K562 (cell line): ENCODE results near the gene ANKFN1. TPM values are rescaled to one million over a fixed set of nuclear protein-coding genes. Genes with fewer than 3 reads are reported as not detected.

Experiments
- ATAC-seq: fragments of 200-7000 bp; cut with Tn5 transposase; 3 replicates; pipeline ENCODE4 v1.9.1; 2020; ENCODE audit warnings: moderate library complexity
- BruUV-seq: library from RNA; stranded (reverse); fragments of 400-500 nt; replicated peaks from 2 replicates; lab custom pipeline; 2021; lab: Mats Ljungman, UMichigan
- CTCF ChIA-PET: fragments of 300-600 bp; formaldehyde crosslinking; extraction: SDS; loops from one replicate; lab custom pipeline; 2021; ENCODE audit warnings: low intra/inter-chr PET ratio; lab: Yijun Ruan, JAX
- POLR2A ChIA-PET: fragments of 300-600, 350-650 bp; sonication (Branson Sonifier 250); formaldehyde crosslinking; extraction: SDS; loops from one replicate; lab custom pipeline; 2021; ENCODE audit warnings: antibody characterized with exemption, inconsistent platforms; lab: Yijun Ruan, JAX
- DNase-seq, 4 experiments: peaks; one replicate each; pipeline versions ENCODE4 v3.0.0 to v3.0.0-alpha.2; 2011 to 2018; ENCODE audit warnings: low spot score in 3 of 4, mixed read lengths in 3 of 4; ENCODE audit errors: extremely low read depth in 1 of 4
- FAIRE-seq: peaks from 2 replicates; lab custom pipeline; 2011; peaks lifted over from hg19 to GRCh38; lab: Jason Lieb, UNC
- H2AFZ ChIP-seq: 2 replicates; pipeline ENCODE4 v1.6.0; 2011; ENCODE audit warnings: low read depth, low read length, control low read depth, inconsistent platforms
- H3K27ac ChIP-seq: fragments of 200-600 bp; 3 replicates; pipeline ENCODE4 v1.8.0; 2011; ENCODE audit warnings: low read depth, mild to moderate bottlenecking, control low read depth, inconsistent platforms, low read length, moderate library complexity, mixed read lengths; ENCODE audit errors: extremely low read depth
- H3K27me3 ChIP-seq, 2 experiments: fragments of 300-600 bp in 1 of 2; 2 replicates in 1 of 2; 3 replicates in 1 of 2; pipeline versions ENCODE4 v1.6.0 to v1.8.0; 2011; ENCODE audit warnings: inconsistent platforms in 2 of 2, low read length in 2 of 2, mild to moderate bottlenecking in 1 of 2, mixed read lengths in 1 of 2, moderate library complexity in 1 of 2; ENCODE audit not compliant: control insufficient read depth in 2 of 2, insufficient read depth in 2 of 2
- H3K36me3 ChIP-seq: fragments of 300-600 bp; 3 replicates; pipeline ENCODE4 v1.8.0; 2011; ENCODE audit warnings: mild to moderate bottlenecking, low read length, inconsistent platforms; ENCODE audit not compliant: control insufficient read depth, insufficient read depth
- H3K4me1 ChIP-seq, 2 experiments: fragments of 200-600 bp in 1 of 2; replicated peaks in 1 of 2; 2 replicates in 1 of 2; 3 replicates in 1 of 2; pipeline versions ENCODE4 v1.5.1 to v1.8.0; 2011; ENCODE audit warnings: inconsistent platforms in 2 of 2, low read length in 2 of 2, mild to moderate bottlenecking in 1 of 2, mixed read lengths in 1 of 2, moderate library complexity in 1 of 2; ENCODE audit not compliant: control insufficient read depth in 2 of 2, insufficient read depth in 2 of 2
- H3K4me2 ChIP-seq: 2 replicates; pipeline ENCODE4 v1.6.1; 2011; ENCODE audit warnings: low read length, control low read depth, inconsistent platforms, mixed read lengths; ENCODE audit not compliant: insufficient read depth
- H3K4me3 ChIP-seq: fragments of 200-600 bp; sonication (generic), shearing (Covaris generic); 2 replicates; pipeline ENCODE4 v1.5.1; 2016; ENCODE audit warnings: control low read depth, inconsistent platforms
- H3K79me2 ChIP-seq: fragments of 200-600 bp; 3 replicates; pipeline ENCODE4 v1.8.0; 2011; ENCODE audit warnings: low read length, inconsistent platforms; ENCODE audit not compliant: control insufficient read depth, insufficient read depth
- H3K9ac ChIP-seq, 2 experiments: 2 replicates each; pipeline versions ENCODE4 v1.6.0 to v1.6.1; 2011; ENCODE audit warnings: low read depth in 2 of 2, low read length in 2 of 2, control low read depth in 1 of 2, inconsistent platforms in 1 of 2, mild to moderate bottlenecking in 1 of 2, mixed read lengths in 1 of 2; ENCODE audit not compliant: insufficient read depth in 1 of 2
- H3K9me1 ChIP-seq: one replicate; pipeline ENCODE4 v1.6.0; 2011; ENCODE audit warnings: inconsistent platforms, mild to moderate bottlenecking, low read length, moderate library complexity; ENCODE audit not compliant: control insufficient read depth, insufficient read depth
- H3K9me3 ChIP-seq: replicated peaks from 2 replicates; pipeline ENCODE4 v1.5.1; 2011; ENCODE audit warnings: low read depth, low read length, inconsistent platforms; ENCODE audit not compliant: control insufficient read depth, insufficient read depth
- H4K20me1 ChIP-seq: replicated peaks from 2 replicates; pipeline ENCODE4 v1.6.1; 2011; ENCODE audit warnings: low read length, inconsistent platforms, mixed read lengths; ENCODE audit not compliant: control insufficient read depth, insufficient read depth
- BCL6 ChIP-seq: fragments of 250-450 bp; sonication (Bioruptor Pico); IDR thresholded peaks from 2 replicates; pipeline ENCODE4 v1.4.0; 2020
- CEBPG ChIP-seq, 3 experiments: fragments of 200-800 bp in 1 of 3; sonication (Bioruptor generic) in 1 of 3; sonication (generic) in 1 of 3; formaldehyde crosslinking in 1 of 3; IDR thresholded peaks in 2 of 3; conservative IDR thresholded peaks in 1 of 3; 2 replicates each; pipeline versions ENCODE4 v1.6.1 to v1.8.0; 2016 to 2022; ENCODE audit warnings: missing compliant biosample characterization in 2 of 3, missing genetic modification characterization in 2 of 3, mild to moderate bottlenecking in 1 of 3, missing genetic modification reagents in 1 of 3
- CHD4 ChIP-seq: fragments of 200-600 bp; sonication (generic); IDR thresholded peaks from 3 replicates; pipeline ENCODE4 v1.6.1; 2012; ENCODE audit warnings: low read depth, mild to moderate bottlenecking, mixed read lengths, low read length, inconsistent platforms; ENCODE audit not compliant: insufficient read depth, insufficient replicate concordance, poor library complexity, severe bottlenecking
- EGR1 ChIP-seq: fragments of 450-650 bp; conservative IDR thresholded peaks from 2 replicates; pipeline ENCODE4 v1.6.1; 2017; ENCODE audit warnings: mild to moderate bottlenecking
- ELF1 ChIP-seq: fragments of 200-800 bp; sonication (Bioruptor generic); IDR thresholded peaks from 2 replicates; pipeline ENCODE4 v1.6.1; 2016; ENCODE audit warnings: missing genetic modification characterization, missing compliant biosample characterization
- ETV1 ChIP-seq: fragments of 450-650 bp; conservative IDR thresholded peaks from 2 replicates; pipeline ENCODE4 v1.6.1; 2016; ENCODE audit warnings: missing genetic modification characterization, control low read depth, low read depth, missing compliant biosample characterization
- GABPA ChIP-seq: fragments of 200-800 bp; sonication (Bioruptor generic); conservative IDR thresholded peaks from 2 replicates; pipeline ENCODE4 v1.6.1; 2016; ENCODE audit warnings: low read depth, missing genetic modification characterization, missing compliant biosample characterization
- HNRNPLL ChIP-seq: fragments of 200-400 bp; formaldehyde crosslinking; IDR thresholded peaks from 2 replicates; pipeline ENCODE4 v1.6.1; 2017; ENCODE audit warnings: low read length, low read depth, mild to moderate bottlenecking; ENCODE audit not compliant: poor library complexity, severe bottlenecking
- IRF9 ChIP-seq: fragments of 450-650 bp; IDR thresholded peaks from 2 replicates; pipeline ENCODE4 v1.6.1; 2016; ENCODE audit warnings: missing biosample characterization, missing genetic modification characterization
- L3MBTL2 ChIP-seq: fragments of 450-650 bp; IDR thresholded peaks from 2 replicates; pipeline ENCODE4 v1.6.1; 2016; ENCODE audit warnings: mild to moderate bottlenecking, moderate library complexity
- MEIS2 ChIP-seq: fragments of 450-650 bp; IDR thresholded peaks from 2 replicates; pipeline ENCODE4 v1.6.1; 2014; ENCODE audit warnings: mild to moderate bottlenecking; ENCODE audit not compliant: partially characterized antibody
- NCOA1 ChIP-seq: fragments of 450-650 bp; IDR thresholded peaks from 2 replicates; pipeline ENCODE4 v1.6.1; 2016; ENCODE audit warnings: low read depth
- NR2C2 ChIP-seq, 2 experiments: fragments of 200-800 bp in 1 of 2; sonication (Bioruptor generic) in 1 of 2; sonication (generic) in 1 of 2; formaldehyde crosslinking in 1 of 2; IDR thresholded peaks; 2 replicates each; pipeline versions ENCODE4 v1.6.1 to v1.8.0; 2016 to 2022; ENCODE audit warnings: mild to moderate bottlenecking in 1 of 2, missing compliant biosample characterization in 1 of 2, missing genetic modification characterization in 1 of 2, missing genetic modification reagents in 1 of 2
- RAD51 ChIP-seq: fragments of 450-650 bp; IDR thresholded peaks from 2 replicates; pipeline ENCODE4 v1.7.1; 2016; ENCODE audit warnings: low read depth, mild to moderate bottlenecking, borderline replicate concordance
- RBM25 ChIP-seq: fragments of 200-400 bp; formaldehyde crosslinking; IDR thresholded peaks from 2 replicates; pipeline ENCODE4 v1.6.1; 2018; ENCODE audit warnings: low read length, low read depth, moderate library complexity; ENCODE audit not compliant: severe bottlenecking
- RFX1 ChIP-seq: fragments of 450-650 bp; IDR thresholded peaks from 2 replicates; pipeline ENCODE4 v1.6.1; 2016; ENCODE audit warnings: mild to moderate bottlenecking, moderate library complexity
- RNF2 ChIP-seq: sonication (generic); IDR thresholded peaks from 2 replicates; pipeline ENCODE4 v1.6.1; 2016
- SRSF1 ChIP-seq: fragments of 200-400 bp; formaldehyde crosslinking; IDR thresholded peaks from 2 replicates; pipeline ENCODE4 v1.6.1; 2017; ENCODE audit warnings: mild to moderate bottlenecking, low read depth, low read length, moderate library complexity
- TOE1 ChIP-seq, 2 experiments: fragments of 450-650 bp in 1 of 2; sonication (generic) in 1 of 2; formaldehyde crosslinking in 1 of 2; IDR thresholded peaks; 2 replicates each; pipeline versions ENCODE4 v1.7.1 to v1.8.0; 2016 to 2022; ENCODE audit warnings: borderline replicate concordance in 2 of 2, mild to moderate bottlenecking in 2 of 2, antibody characterized with exemption in 1 of 2, inconsistent platforms in 1 of 2, low read depth in 1 of 2, missing genetic modification reagents in 1 of 2, moderate library complexity in 1 of 2
- TRIM24 ChIP-seq, 2 experiments: fragments of 450-650 bp; IDR thresholded peaks; 2 replicates each; pipeline ENCODE4 v1.6.1; 2016
- ZBTB1 ChIP-seq: sonication (generic); formaldehyde crosslinking; IDR thresholded peaks from 2 replicates; pipeline ENCODE4 v1.8.1; 2023; ENCODE audit warnings: missing genetic modification reagents, low read depth, mild to moderate bottlenecking, borderline replicate concordance
- ZNF134 ChIP-seq: fragments of 250-450 bp; sonication (Bioruptor Pico); conservative IDR thresholded peaks from 2 replicates; pipeline ENCODE4 v1.4.0; 2020
- ZNF175 ChIP-seq: fragments of 200-800 bp; sonication (Bioruptor generic); IDR thresholded peaks from 2 replicates; pipeline ENCODE4 v1.6.1; 2016; ENCODE audit warnings: low read depth, mild to moderate bottlenecking, missing genetic modification characterization, missing compliant biosample characterization
- WGBS: fragments of 100-300 bp; shearing (Covaris generic); methylation state at CpG from one replicate; pipeline ENCODE4 v1.1.6; 2016; ENCODE audit warnings: low coverage, mixed read lengths; ENCODE audit not compliant: insufficient coverage; ENCODE audit errors: missing lambda C conversion rate; 5-methylcytosine and 5-hydroxymethylcytosine counted together
- in situ Hi-C: fragments of 300-500 bp; cut with MboI; formaldehyde crosslinking; loops from 4 replicates; pipeline ENCODE4 v1.15.0; 2018; ENCODE audit warnings: inconsistent platforms, mixed read lengths
- intact Hi-C: fragments of 100-400 bp; cut with micrococcal nuclease; formaldehyde crosslinking; loops from 2 replicates; pipeline ENCODE4 v1.14.2; 2022
- polyA plus RNA-seq, 8 experiments: library from polyadenylated mRNA; depleted of rRNA in 4 of 8; stranded (reverse) in 5 of 8; unstranded in 3 of 8; fragments of >200 nt; fragmentation: Nextera tagmentation in 2 of 8; fragmentation: Illumina TruSeq in 1 of 8; extraction: Ambion mirVana in 2 of 8; extraction: Trizol in 1 of 8; gene quantifications; 2 replicates each; pipeline versions ENCODE4 v1.2.1 to v1.2.3, GENCODE V29; 2011 to 2014; ENCODE audit warnings: inconsistent platforms in 1 of 8, missing spikeins in 1 of 8
- total RNA-seq, 7 experiments: library from RNA; depleted of rRNA in 6 of 7; stranded (reverse); fragments of >200 nt in 6 of 7; fragmentation: Illumina TruSeq in 2 of 7; extraction: Trizol in 2 of 7; gene quantifications; 2 replicates each; pipeline versions ENCODE4 v1.2.1 to v1.2.3, GENCODE V29; 2011 to 2021; ENCODE audit warnings: low replicate concordance in 1 of 7

Gene ANKFN1
- total and polyA plus RNA-seq, 9 of the 15 experiments (the other 6 are each of a cell fraction or from before 2014, with no cell fraction given): 0.04 to 0.39 (median 0.15) TPM; not detected in 1

- intact Hi-C loops: no loop called here
- 3% methylated on average over 5 of the region's 5 CpGs for WGBS
- peak; percentile 48 to 57 (median 52) for DNase-seq
- peak overlapping the region; percentile 39; the same call in 1 of the 2 replicates for H3K4me2 ChIP-seq
- CTCF ChIA-PET: no interaction called here
- BruUV-seq: no TSS peak
- no peaks in the 10 kb centered on the region for H3K36me3 ChIP-seq
- peak overlapping the region; percentile 3; the same call in 1 of the 2 replicates for H3K4me3 ChIP-seq
- peak; percentile 68 for ATAC-seq
- H3K9me1 ChIP-seq: no peaks in the 10 kb centered on the region
- H3K27me3 ChIP-seq: no peaks in the 10 kb centered on the region
- peak overlapping the region; percentile 60 for H2AFZ ChIP-seq
- no peak overlapping the region for H3K27ac ChIP-seq
- no peak overlapping the region for H3K9ac ChIP-seq
- peak; percentile 63 for FAIRE-seq
- POLR2A ChIA-PET: interaction anchor here (0.6 to 1.3 kb wide), 3 partner anchors 9 to 240 kb away, joined by 3 to 4 read pairs (median 3); no protein-coding TSS in a partner anchor
- no peaks in the 10 kb centered on the region for H3K9me3 ChIP-seq
- H3K4me1 ChIP-seq: no peaks in the 10 kb centered on the region
- in situ Hi-C loops: no loop called here
- no peaks in the 10 kb centered on the region for H4K20me1 ChIP-seq
- no peaks in the 10 kb centered on the region for H3K79me2 ChIP-seq
- TF ChIP-seq ZNF134: no peak
- TF ChIP-seq ETV1 (tag): 0 out of 2 replicates have a peak, but pooled peaks have one; percentile 22
- no peak for TF ChIP-seq TRIM24 (IDR thresholded peaks at IDR 0.05)
- no peak for TF ChIP-seq ZBTB1 (CRISPR knock-in tag)
- no peak for TF ChIP-seq RBM25
- TF ChIP-seq RAD51: peak; percentile 46; the same call in 1 of the 2 replicates
- no peak for TF ChIP-seq NR2C2 (CRISPR knock-in tag; IDR thresholded peaks at IDR 0.05)
- peak; percentile 41; the same call in 1 of the 2 replicates for TF ChIP-seq NR2C2 (tag; IDR thresholded peaks at IDR 0.05)
- TF ChIP-seq CHD4: no peak
- peak; percentile 33; the same call in 1 of the 2 replicates for TF ChIP-seq L3MBTL2
- TF ChIP-seq RNF2: no peak
- peak; percentile 71 for TF ChIP-seq ELF1 (tag)
- peak; percentile 50 for TF ChIP-seq MEIS2
- no peak for TF ChIP-seq CEBPG (CRISPR knock-in tag; IDR thresholded peaks at IDR 0.05)
- TF ChIP-seq CEBPG (tag; conservative IDR thresholded peaks at IDR 0.05 in 1 of 2, IDR thresholded peaks at IDR 0.05 in 1 of 2): peak in 1 of 2 experiments; percentile 35; a peak in 2 of 4 replicates
- TF ChIP-seq HNRNPLL: no peak
- no peak for TF ChIP-seq IRF9 (tag)
- peak; percentile 85 for TF ChIP-seq TOE1 (IDR thresholded peaks at IDR 0.05; ENCODE audit: borderline replicate concordance)
- no peak for TF ChIP-seq TOE1 (CRISPR knock-in tag; IDR thresholded peaks at IDR 0.05; ENCODE audit: borderline replicate concordance, low read depth)
- TF ChIP-seq GABPA (tag): peak; percentile 56; the same call in 1 of the 2 replicates
- 0 out of 2 replicates have a peak, but pooled peaks have one; percentile 6 for TF ChIP-seq RFX1
- TF ChIP-seq EGR1: no peak
- no peak for TF ChIP-seq NCOA1
- no peak for TF ChIP-seq SRSF1
- no peak for TF ChIP-seq BCL6 (CRISPR knock-in tag)
- peak; percentile 72 for TF ChIP-seq ZNF175 (CRISPR knock-in tag)
Observed at GRCh38 chr17:56203430-56203829, 50.2 kb downstream of the ANKFN1 start.
